Activated CD4-positive, alpha-beta T cell treated with anti-CD3 and anti-CD28 coated beads, Interleukin-2, amount 50 U/mL, for 1 hour (primary cell): ENCODE measurements around the gene ARID4B.
"Not testable (repeated sequence)": the region's sequence is repeated elsewhere in the genome, so short reads cannot be mapped to it uniquely, and the experiment has no call there.

Experiments used
- DNase-seq: peaks from one replicate; pipeline ENCODE4 v3.0.0-alpha.2; 2020

ARID4B gene, protein sequence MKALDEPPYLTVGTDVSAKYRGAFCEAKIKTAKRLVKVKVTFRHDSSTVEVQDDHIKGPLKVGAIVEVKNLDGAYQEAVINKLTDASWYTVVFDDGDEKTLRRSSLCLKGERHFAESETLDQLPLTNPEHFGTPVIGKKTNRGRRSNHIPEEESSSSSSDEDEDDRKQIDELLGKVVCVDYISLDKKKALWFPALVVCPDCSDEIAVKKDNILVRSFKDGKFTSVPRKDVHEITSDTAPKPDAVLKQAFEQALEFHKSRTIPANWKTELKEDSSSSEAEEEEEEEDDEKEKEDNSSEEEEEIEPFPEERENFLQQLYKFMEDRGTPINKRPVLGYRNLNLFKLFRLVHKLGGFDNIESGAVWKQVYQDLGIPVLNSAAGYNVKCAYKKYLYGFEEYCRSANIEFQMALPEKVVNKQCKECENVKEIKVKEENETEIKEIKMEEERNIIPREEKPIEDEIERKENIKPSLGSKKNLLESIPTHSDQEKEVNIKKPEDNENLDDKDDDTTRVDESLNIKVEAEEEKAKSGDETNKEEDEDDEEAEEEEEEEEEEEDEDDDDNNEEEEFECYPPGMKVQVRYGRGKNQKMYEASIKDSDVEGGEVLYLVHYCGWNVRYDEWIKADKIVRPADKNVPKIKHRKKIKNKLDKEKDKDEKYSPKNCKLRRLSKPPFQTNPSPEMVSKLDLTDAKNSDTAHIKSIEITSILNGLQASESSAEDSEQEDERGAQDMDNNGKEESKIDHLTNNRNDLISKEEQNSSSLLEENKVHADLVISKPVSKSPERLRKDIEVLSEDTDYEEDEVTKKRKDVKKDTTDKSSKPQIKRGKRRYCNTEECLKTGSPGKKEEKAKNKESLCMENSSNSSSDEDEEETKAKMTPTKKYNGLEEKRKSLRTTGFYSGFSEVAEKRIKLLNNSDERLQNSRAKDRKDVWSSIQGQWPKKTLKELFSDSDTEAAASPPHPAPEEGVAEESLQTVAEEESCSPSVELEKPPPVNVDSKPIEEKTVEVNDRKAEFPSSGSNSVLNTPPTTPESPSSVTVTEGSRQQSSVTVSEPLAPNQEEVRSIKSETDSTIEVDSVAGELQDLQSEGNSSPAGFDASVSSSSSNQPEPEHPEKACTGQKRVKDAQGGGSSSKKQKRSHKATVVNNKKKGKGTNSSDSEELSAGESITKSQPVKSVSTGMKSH (N-terminal part only)

DNA sequence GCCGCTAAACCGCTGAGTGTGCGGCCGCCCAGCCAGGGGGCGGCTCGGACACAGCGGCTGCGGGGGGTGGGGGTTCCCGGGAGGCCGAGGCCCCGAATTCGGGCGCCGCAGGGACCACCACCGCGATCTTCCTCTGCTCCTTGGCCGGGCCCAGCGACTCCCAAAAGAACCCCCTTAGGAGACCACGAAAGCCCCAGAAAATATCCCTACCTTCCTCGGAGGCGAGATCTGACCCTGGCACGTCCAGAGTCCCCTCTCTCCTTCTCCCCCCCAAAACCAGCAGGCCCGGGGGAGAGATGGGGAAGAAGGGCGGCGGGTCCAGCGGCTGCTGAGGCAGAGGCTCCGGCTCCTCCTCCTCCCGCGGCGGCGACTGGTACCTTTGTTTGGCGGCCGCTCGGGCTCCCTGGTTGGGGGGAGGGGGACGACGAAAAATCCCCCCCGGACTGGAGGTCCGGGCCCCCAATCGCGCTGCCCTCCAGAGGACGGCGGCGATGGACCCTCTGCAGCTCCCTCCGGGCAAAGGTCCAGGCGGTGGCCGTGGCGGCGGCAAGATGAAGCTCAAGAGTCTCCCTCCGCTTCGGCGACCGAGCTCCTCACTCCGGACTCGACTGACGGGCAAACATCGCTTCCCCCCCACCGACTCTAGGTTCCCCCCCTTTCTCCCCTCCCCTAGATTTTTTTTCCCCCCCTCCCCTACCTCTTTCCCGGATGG is at the start of gene ARID4B:
Gene ARID4B, minus strand, starts transcription at position 621 of the 712 bp plus-strand sequence. CDS start 1,260 bp downstream, outside the sequence.
- DNase-seq: no peak

DNA sequence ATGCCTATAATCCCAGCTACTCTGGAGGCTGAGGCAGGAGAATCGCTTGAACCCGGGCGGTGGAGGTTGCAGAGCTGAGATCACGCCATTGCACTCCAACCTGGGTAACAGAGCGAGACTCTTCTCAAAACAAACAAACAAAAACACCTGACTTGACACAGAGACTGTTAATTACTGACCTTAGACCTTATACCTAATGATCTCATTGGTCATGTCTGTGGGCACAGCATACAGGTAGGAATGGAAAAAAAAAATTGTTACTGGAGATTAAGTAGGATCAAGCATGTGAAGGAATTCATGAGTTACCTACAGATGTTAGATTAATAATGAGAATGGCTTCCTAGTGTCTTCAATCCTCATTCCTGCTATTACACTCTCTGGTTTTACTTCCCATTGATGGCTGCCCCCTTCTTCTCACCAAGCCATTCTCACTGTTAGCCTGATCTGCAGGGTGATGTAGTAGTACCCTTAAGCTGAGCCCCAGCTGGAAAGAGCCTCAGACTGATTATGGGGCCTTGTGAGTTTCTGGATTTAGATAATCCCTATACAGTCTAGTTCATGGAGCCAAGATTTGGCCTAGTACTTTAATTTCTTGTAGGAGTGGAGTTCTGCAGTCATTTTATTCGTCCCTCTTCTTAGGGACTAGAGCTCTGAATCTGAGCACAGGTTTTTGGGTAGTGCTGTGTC is 48.1 kb upstream of the ARID4B start:
- DNase-seq: no peak

GRCh38 chr1:235369802-235370201 is 41.8 kb upstream of the ARID4B start:
- DNase-seq: no peak

DNA sequence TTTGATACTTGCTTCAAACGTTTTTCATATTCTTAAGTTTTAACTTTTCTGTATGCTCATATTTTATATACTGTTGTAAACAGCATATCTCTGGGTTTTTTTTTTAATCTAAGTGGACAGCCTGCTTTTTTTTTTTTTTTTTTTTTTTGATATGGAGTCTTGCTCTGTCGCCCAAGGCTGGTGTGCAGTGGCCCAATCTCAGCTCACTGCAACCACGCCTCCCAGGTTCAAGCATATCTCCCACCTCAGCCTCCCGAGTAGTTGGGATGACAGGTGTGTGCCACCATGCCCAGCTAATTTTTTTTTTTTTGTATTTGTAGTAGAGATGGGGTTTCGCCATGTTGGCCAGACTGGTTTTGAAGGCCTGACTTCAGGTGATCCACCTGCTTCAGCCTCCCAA is 40.4 kb upstream of the ARID4B start:
- DNase-seq: no peak

DNA sequence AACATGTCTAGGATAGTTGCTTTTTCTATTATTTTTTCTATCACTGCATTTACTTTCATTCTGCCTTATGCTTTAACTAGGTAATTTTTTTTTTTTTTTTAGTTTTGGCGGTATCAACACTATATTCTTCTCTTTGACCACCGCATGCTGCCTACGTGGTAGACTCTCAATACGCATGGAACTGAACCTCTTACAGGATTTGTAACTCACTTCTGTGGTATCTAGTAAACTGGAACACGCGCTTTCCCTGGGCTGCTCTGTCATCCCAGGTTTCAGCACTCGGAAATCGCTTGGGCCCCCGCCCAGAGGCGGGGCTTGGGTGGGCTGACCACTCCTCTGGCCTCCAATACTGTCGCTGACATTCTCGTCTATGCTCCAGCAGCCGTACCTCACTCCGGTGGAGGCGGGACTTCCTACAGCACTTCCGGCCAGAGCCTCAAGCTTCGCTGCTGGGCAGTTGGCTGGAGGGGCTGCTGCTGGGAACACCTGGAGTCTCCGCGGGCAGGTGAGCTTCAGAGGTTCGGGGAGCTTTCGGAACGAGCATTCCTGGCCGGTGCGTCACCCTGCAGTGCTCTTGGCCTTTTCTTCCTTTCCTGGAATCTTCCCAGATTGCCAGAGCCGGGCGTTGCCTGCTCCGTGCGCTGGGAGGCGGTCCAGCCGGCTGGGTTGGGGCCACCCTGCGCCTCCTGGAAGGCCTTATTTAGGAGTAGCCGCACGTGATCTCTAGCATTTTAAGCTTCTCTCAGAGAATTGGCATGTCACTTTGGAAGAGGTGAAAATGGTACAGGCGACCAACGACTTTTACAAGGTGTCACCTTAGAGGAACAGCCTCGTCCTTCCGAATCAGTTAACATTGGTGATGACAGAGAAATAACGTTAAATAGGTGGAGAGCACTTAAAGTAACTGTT is 39.3 kb upstream of the ARID4B start, which contains the start of gene TBCE:
Gene TBCE, plus strand, starts transcription at position 428 of the 909 bp plus-strand sequence. CDS start 12,623 bp downstream, outside the sequence.
- DNase-seq: peak; percentile 76

GRCh38 chr1:235366286-235366685 is 38.3 kb upstream of the ARID4B start:
- no peak for DNase-seq

DNA sequence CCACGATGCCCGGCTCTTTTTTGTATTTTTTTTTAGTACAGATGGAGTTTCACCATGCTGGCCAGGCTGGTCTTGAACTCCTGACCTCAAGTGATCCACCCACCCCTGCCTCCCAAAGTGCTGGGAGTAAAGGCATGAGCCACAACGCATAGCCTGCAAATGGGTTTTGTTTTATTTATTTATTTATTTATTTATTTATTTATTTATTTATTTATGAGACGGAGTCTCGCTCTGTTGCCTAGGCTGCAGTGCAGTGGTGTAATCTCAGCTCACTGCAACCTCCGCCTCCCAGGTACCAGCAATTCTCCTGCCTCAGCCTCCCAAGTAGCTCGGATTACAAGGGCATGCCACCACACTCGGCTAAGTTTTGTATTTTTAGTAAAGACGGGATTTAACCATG is 36.2 kb upstream of the ARID4B start:
- DNase-seq: not testable (repeated sequence)

GRCh38 chr1:235358899-235359298 is 30.9 kb upstream of the ARID4B start:
- no peak for DNase-seq

DNA sequence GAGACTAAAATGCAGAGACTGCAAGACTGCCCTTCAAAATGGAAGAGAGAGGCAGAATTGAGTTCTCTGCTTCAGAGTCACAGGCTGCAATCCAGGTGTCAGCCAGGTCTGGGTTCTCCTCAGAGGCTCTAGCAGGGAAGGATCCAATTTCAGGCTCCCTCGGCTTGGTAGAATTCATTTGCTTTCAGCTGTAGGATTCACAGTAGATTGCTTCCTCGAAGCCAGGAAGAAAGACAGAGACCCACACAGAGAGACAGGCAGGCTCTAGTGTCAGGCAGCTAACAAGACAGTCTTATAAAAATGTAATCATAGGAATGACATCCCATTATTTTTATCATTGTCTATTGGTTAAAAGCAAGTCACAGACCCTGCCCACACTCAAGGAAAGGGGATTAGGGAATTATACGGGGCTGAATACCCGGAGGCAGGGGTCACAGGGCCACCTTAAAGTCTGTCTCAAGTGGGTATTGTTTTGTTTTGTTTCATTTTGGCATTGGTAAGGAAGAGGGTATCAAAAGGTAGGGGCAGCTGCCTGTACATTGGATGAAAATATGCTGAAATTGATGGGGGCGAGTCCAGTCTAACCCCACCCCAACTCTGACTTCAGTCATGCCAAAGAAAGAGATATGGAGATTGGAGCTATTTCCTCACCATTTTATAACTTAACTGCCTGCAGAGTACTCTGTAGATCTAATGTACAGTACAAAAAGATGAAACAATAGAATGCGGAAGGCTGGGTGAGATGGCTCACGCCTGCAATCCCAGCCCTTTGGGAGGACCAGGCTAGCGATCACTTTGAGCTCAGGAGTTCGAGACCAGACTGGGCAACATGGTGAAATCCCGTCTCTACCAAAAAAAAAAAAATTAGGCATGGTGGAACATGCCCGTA is 29.8 kb upstream of the ARID4B start:
- no peak for DNase-seq

DNA sequence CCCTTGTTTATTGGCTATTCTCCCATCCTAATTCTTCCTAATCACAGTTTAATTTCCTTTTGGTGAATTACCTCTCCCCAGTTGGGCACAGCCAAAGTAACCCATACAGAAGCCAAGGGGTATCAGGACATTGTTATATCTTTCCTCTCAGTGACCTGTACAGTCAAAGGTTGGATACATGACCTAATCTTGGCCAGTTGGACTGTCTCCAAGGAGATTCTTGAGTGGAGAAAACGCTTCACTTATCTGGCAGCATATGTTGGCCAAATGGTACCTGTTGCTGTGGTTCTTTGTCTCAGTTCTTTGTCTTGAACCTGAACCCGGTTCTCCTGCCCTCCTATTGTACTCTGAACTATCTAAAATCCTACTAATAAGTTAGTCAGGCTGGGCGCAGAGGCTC is 23.9 kb upstream of the ARID4B start:
- no peak for DNase-seq

DNA sequence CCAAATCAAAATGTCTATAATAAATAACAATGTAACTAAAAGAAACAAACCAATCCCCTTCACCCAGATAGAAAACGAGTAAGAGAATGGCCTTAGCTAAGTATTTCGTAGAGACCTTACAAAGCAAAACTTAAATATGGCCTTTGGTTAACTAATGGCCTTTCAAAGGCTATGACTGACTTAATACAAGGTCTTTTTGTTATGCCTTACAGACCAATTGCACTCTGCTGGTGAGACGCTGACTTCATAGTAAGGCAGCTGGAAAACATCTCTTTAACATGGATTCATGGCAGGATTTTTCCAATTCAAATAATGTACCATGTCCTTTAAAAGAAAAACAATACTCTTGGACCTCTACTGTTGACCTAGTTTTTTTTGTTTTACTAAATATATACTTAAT is 23.5 kb upstream of the ARID4B start:
- no peak for DNase-seq

DNA sequence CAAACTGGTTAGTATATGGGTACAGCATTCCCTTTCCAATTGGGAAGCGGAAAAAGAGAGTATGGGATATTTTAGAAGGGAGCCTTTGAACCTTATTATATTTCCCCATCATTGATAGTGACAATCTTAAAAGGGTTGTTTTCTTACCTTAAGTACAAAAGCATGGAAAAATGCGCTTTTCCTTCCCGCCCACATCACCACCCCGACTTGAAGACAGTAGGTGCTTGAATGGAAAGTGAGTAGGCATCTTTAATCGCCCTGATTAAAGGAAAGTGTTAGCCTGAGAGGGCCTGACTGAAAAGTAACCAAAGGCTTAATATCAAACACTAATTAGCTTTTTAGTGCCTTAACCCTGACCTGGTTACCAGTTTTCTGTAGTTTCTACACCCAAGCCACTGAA is 15.7 kb upstream of the ARID4B start:
- no peak for DNase-seq

GRCh38 chr1:235342471-235342870 is 14.5 kb upstream of the ARID4B start:
- no peak for DNase-seq

DNA sequence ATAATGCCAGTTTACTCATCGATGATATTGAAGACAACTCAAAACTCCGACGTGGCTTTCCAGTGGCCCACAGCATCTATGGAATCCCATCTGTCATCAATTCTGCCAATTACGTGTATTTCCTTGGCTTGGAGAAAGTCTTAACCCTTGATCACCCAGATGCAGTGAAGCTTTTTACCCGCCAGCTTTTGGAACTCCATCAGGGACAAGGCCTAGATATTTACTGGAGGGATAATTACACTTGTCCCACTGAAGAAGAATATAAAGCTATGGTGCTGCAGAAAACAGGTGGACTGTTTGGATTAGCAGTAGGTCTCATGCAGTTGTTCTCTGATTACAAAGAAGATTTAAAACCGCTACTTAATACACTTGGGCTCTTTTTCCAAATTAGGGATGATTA is 14.1 kb upstream of the ARID4B start:
- no peak for DNase-seq

- no peak for DNase-seq
These were observed 13.4 kb upstream of the ARID4B start for GRCh38 chr1:235341334-235341733.

DNA sequence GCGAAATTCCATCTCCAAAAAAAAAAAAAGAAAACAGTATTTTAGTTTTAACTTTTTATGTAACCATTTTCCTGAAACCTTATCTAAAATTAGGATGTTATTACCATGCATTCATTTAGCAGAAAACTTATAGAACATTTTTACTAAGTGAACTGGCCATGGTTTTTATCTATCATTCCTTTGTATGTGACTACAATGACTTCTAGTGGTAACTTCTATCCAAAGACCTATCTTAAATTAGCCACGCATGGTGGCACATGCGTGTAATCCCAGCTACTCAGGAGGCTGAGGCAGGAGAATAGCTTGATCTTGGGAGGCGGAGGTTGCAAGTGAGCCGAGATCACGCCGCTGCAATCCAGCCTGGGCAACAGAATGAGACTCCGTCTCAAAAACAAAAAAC is 11.8 kb upstream of the ARID4B start:
- DNase-seq: no peak

- DNase-seq: no peak
These were observed 8.9 kb upstream of the ARID4B start for GRCh38 chr1:235336903-235337302.

DNA sequence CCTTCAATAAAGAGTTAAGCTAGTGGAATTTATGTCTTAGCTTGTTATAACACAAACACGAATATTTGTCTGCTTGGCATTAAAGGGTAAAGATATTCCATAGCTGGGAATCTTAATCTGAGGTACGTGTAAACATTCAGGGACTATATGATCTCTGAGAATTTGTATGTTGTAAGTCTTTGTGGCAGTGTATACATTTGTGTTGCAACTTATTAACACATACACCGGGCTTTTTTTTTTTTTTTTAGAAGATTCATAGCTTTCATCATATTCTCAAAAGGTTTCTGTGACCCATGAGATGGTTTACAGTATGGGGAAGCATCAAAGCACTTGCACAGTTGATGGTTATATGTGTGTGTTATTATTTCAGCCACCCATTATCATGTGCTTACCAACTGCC is 3.4 kb upstream of the ARID4B start:
- no peak for DNase-seq

- DNase-seq: no peak
These were observed 2.9 kb upstream of the ARID4B start for GRCh38 chr1:235330918-235331285.
